ENCODE measurements around the gene ZNF80.
"Not testable (repeated sequence)": the region's sequence is repeated elsewhere in the genome, so short reads cannot be mapped to it uniquely, and the experiment has no call there.

Gene ZNF80

DNA sequence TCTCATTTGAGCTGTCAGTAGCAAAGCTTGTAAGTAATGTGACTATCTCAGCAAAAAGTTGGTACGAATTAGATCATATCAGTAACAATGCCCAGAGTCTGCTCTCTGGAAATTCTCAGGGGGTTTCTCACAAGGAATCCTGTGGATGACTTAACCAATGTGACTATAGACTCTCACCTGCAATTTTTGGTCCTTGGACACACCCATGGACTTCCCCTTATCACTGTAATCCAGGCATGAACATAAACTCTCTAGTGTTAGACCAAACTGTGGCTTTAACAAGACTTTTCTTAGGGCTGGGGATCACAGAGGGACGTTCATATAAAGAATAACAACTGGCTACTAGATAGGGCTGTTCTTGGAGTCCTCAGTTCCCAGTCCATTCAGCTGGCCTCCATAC is 3.9 kb upstream of the ZNF80 start:
- H3K4me3 ChIP-seq (ENCODE audit: low read length), result no peak overlapping the region

GRCh38 chr3:114238146-114238785 is 888 bp upstream of the ZNF80 start:
- H3K4me1 ChIP-seq (ENCODE audit: control insufficient read depth, insufficient read depth, low read length); H3K27me3 ChIP-seq (ENCODE audit: control insufficient read depth, insufficient read depth, low read length); H3K9ac ChIP-seq (ENCODE audit: low read length); H3K9me3 ChIP-seq (ENCODE audit: control insufficient read depth, low read length); H3K4me3 ChIP-seq (ENCODE audit: low read length); H3K36me3 ChIP-seq (ENCODE audit: control insufficient read depth, insufficient read depth, low read length): not testable (repeated sequence)

More for the DNA sequence above, 3.9 kb upstream of the ZNF80 start:
- Histone ChIP-seq H3K36me3 (ENCODE audit: control insufficient read depth, insufficient read depth, low read length) (no peaks in the 10 kb centered on the region), H3K4me1 (ENCODE audit: control insufficient read depth, insufficient read depth, low read length) (no peaks in the 10 kb centered on the region), H3K27me3 (ENCODE audit: control insufficient read depth, insufficient read depth, low read length) (no peaks in the 10 kb centered on the region), H3K9ac (ENCODE audit: low read length) (no peak overlapping the region), H3K9me3 (ENCODE audit: control insufficient read depth, low read length) (no peaks in the 10 kb centered on the region)

DNA sequence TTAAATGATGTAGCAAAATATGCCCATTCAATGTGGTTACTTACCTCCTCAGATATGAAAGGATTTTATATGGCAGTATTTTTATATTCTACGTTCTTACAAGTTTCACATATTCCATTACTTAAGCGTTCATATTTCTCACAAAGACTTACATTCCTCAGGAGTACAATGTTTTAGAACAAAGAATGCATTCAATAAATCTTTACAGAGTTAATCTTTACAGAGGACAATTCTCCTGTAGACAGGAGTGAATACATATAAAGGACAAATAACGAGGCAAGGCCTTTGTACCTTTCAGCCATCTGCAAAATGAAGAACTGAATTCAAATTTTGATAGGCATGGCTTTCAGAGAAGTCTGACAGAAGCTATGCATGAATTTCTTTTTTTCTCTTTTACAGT is 1.9 kb downstream of the ZNF80 start:
- H3K9me3 ChIP-seq (ENCODE audit: control insufficient read depth, low read length), result no peaks in the 10 kb centered on the region
- H3K4me1 ChIP-seq (ENCODE audit: control insufficient read depth, insufficient read depth, low read length), result no peaks in the 10 kb centered on the region
- no peaks in the 10 kb centered on the region for H3K27me3 ChIP-seq (ENCODE audit: control insufficient read depth, insufficient read depth, low read length)
- H3K4me3 ChIP-seq (ENCODE audit: low read length), result no peak overlapping the region
- H3K9ac ChIP-seq (ENCODE audit: low read length), result no peak overlapping the region
- H3K36me3 ChIP-seq (ENCODE audit: control insufficient read depth, insufficient read depth, low read length), result no peaks in the 10 kb centered on the region

DNA sequence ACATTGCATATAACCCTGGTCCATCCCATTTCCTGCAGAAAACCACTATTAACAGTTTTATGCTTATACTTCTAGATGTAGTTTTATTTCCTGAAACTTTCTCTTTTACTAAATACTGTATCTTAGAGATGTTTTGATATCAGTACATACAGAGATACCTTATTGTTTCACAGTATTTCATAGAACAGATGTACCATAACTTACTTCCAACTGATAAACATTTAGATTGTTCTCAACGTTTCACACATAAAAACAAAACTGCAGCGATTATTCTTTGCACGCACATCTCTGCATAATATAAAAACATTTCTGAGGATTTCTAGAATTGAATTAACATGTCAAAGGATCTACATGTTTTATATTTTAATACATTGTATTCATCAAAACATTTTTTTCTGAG is 2.6 kb downstream of the ZNF80 start:
- Histone ChIP-seq H3K9me3 (ENCODE audit: control insufficient read depth, low read length) (no peaks in the 10 kb centered on the region), H3K4me3 (ENCODE audit: low read length) (no peak overlapping the region), H3K36me3 (ENCODE audit: control insufficient read depth, insufficient read depth, low read length) (no peaks in the 10 kb centered on the region), H3K27me3 (ENCODE audit: control insufficient read depth, insufficient read depth, low read length) (no peaks in the 10 kb centered on the region), H3K9ac (ENCODE audit: low read length) (no peak overlapping the region), H3K4me1 (ENCODE audit: control insufficient read depth, insufficient read depth, low read length) (no peaks in the 10 kb centered on the region)

GRCh38 chr3:114231616-114232015 is 5.8 kb downstream of the ZNF80 start:
- Histone ChIP-seq H3K9ac (ENCODE audit: low read length) (no peak overlapping the region), H3K4me3 (ENCODE audit: low read length) (no peak overlapping the region), H3K4me1 (ENCODE audit: control insufficient read depth, insufficient read depth, low read length) (no peaks in the 10 kb centered on the region), H3K27me3 (ENCODE audit: control insufficient read depth, insufficient read depth, low read length) (no peaks in the 10 kb centered on the region), H3K36me3 (ENCODE audit: control insufficient read depth, insufficient read depth, low read length) (no peaks in the 10 kb centered on the region), H3K9me3 (ENCODE audit: control insufficient read depth, low read length) (no peaks in the 10 kb centered on the region)

GRCh38 chr3:114227076-114227475 is 10.3 kb downstream of the ZNF80 start:
- no peaks in the 10 kb centered on the region for H3K4me1 ChIP-seq (ENCODE audit: control insufficient read depth, insufficient read depth, low read length)
- H3K27me3 ChIP-seq (ENCODE audit: control insufficient read depth, insufficient read depth, low read length), result no peaks in the 10 kb centered on the region
- no peak overlapping the region for H3K9ac ChIP-seq (ENCODE audit: low read length)
- H3K4me3 ChIP-seq (ENCODE audit: low read length), result no peak overlapping the region
- no peaks in the 10 kb centered on the region for H3K9me3 ChIP-seq (ENCODE audit: control insufficient read depth, low read length)
- H3K36me3 ChIP-seq (ENCODE audit: control insufficient read depth, insufficient read depth, low read length), result no peaks in the 10 kb centered on the region

DNA sequence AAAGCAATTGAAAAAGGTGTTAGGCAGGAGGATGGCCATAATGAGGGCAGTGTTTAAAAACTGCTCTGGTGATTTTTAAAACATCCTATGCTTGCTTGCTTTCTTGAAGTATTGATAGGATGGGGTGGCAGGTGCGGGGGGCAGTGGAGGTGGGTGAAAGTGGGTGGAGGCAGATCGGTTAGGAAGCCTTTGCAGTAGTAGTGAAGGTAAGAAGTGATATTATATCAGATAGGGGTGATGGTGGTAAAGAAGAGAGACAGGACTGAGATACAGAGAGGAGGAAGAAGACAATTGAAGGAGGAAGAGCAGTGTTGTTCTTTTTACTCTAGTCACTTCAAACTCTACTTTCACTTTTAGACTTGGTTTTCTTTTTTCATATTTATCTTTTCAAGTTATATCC is 11.1 kb downstream of the ZNF80 start:
- H3K27me3 ChIP-seq (ENCODE audit: control insufficient read depth, insufficient read depth, low read length), result no peaks in the 10 kb centered on the region
- H3K9ac ChIP-seq (ENCODE audit: low read length), result no peak overlapping the region
- no peaks in the 10 kb centered on the region for H3K36me3 ChIP-seq (ENCODE audit: control insufficient read depth, insufficient read depth, low read length)
- no peaks in the 10 kb centered on the region for H3K9me3 ChIP-seq (ENCODE audit: control insufficient read depth, low read length)
- H3K4me1 ChIP-seq (ENCODE audit: control insufficient read depth, insufficient read depth, low read length), result no peaks in the 10 kb centered on the region
- no peak overlapping the region for H3K4me3 ChIP-seq (ENCODE audit: low read length)

- Histone ChIP-seq H3K36me3 (ENCODE audit: control insufficient read depth, insufficient read depth, low read length) (no peaks in the 10 kb centered on the region), H3K9ac (ENCODE audit: low read length) (no peak overlapping the region), H3K9me3 (ENCODE audit: control insufficient read depth, low read length) (no peaks in the 10 kb centered on the region), H3K4me1 (ENCODE audit: control insufficient read depth, insufficient read depth, low read length) (no peaks in the 10 kb centered on the region), H3K4me3 (ENCODE audit: low read length) (no peak overlapping the region), H3K27me3 (ENCODE audit: control insufficient read depth, insufficient read depth, low read length) (no peaks in the 10 kb centered on the region)
Observed at GRCh38 chr3:114223143-114223542, 14.2 kb downstream of the ZNF80 start.

GRCh38 chr3:114221881-114222264 is 15.5 kb downstream of the ZNF80 start:
- Histone ChIP-seq H3K27me3 (ENCODE audit: control insufficient read depth, insufficient read depth, low read length) (no peaks in the 10 kb centered on the region), H3K4me1 (ENCODE audit: control insufficient read depth, insufficient read depth, low read length) (no peaks in the 10 kb centered on the region), H3K36me3 (ENCODE audit: control insufficient read depth, insufficient read depth, low read length) (no peaks in the 10 kb centered on the region), H3K4me3 (ENCODE audit: low read length) (no peak overlapping the region), H3K9ac (ENCODE audit: low read length) (no peak overlapping the region), H3K9me3 (ENCODE audit: control insufficient read depth, low read length) (no peaks in the 10 kb centered on the region)

DNA sequence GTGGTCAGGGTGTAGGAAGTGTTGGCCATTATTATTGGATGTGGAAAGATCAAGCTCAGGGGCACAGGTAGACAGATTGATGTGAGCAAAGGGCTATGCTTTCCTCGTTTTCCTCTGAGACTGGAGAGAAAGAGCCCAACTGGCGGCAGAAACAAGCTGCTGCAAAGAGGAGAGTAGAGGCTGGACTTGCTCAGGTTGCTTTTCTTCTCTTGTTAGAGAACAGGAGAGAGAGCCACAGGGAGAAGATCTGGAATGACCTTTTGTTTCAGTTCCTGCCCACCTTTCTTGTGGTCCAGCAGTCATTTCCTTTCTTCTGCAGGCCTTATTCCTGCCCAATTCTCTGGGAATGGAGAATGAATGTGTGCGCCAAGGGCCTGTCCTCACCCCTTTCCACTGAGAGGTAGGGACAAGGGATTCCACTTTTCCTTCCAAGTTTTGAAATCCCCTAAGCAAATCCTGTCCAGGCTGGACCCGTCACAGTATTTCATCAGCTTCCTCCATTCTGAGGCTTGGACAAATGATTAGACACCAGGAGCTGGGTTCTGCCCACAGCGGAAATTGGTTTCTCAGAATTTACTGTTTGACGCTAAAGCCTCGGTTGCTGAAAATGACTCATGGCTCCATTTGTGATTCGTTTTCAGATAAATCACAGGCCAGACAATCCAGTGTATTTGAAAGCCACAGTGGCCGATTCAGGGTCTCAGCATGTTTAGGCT is 16.1 kb downstream of the ZNF80 start:
- no peaks in the 10 kb centered on the region for H3K4me1 ChIP-seq (ENCODE audit: control insufficient read depth, insufficient read depth, low read length)
- no peaks in the 10 kb centered on the region for H3K9me3 ChIP-seq (ENCODE audit: control insufficient read depth, low read length)
- H3K36me3 ChIP-seq (ENCODE audit: control insufficient read depth, insufficient read depth, low read length), result no peaks in the 10 kb centered on the region
- H3K9ac ChIP-seq (ENCODE audit: low read length), result no peak overlapping the region
- H3K4me3 ChIP-seq (ENCODE audit: low read length), result no peak overlapping the region
- H3K27me3 ChIP-seq (ENCODE audit: control insufficient read depth, insufficient read depth, low read length), result no peaks in the 10 kb centered on the region

- H3K27me3 ChIP-seq (ENCODE audit: control insufficient read depth, insufficient read depth, low read length), result no peaks in the 10 kb centered on the region
Observed at GRCh38 chr3:114219741-114220140, 17.6 kb downstream of the ZNF80 start.

DNA sequence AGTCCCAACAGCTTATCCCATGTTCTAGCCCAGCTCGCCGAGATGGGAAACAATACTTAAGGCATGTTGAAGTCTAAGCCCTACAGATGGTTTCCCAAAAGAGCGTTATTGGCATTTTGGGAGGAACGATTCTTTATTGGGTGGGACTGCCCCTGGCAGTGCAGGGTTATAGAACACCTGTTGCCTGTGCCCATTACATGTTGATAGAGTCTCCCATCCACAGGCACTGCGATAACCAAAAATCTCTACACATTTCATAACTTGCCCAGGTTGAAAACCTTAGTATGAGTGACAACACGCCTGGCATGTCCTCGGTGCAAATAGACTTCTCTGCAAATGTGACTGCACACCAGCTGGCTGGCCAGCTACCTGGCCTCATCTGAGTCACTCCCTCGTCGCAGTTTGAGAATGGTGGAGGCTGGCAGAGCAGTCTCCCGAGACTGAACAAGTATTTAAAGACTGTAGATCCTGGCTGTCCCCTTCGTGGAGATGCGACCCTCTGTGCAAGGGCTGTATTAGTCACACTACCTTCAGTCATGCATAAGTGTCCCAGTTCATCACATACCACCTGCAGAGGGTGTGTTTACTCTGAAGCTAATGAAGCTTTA is 18.7 kb downstream of the ZNF80 start:
- Histone ChIP-seq H3K4me3 (ENCODE audit: low read length) (no peak overlapping the region), H3K36me3 (ENCODE audit: control insufficient read depth, insufficient read depth, low read length) (no peaks in the 10 kb centered on the region), H3K4me1 (ENCODE audit: control insufficient read depth, insufficient read depth, low read length) (no peaks in the 10 kb centered on the region), H3K9me3 (ENCODE audit: control insufficient read depth, low read length) (no peaks in the 10 kb centered on the region), H3K27me3 (ENCODE audit: control insufficient read depth, insufficient read depth, low read length) (no peaks in the 10 kb centered on the region), H3K9ac (ENCODE audit: low read length) (no peak overlapping the region)

More at GRCh38 chr3:114219741-114220140, 17.6 kb downstream of the ZNF80 start:
- H3K4me3 ChIP-seq (ENCODE audit: low read length), result no peak overlapping the region
- no peak overlapping the region for H3K9ac ChIP-seq (ENCODE audit: low read length)
- H3K9me3 ChIP-seq (ENCODE audit: control insufficient read depth, low read length), result no peaks in the 10 kb centered on the region
- no peaks in the 10 kb centered on the region for H3K4me1 ChIP-seq (ENCODE audit: control insufficient read depth, insufficient read depth, low read length)
- H3K36me3 ChIP-seq (ENCODE audit: control insufficient read depth, insufficient read depth, low read length), result no peaks in the 10 kb centered on the region

Measured in mucosa of stomach (tissue), 1 donor.